ENCODE data around the gene TTC21B.
A peak's percentile ranks its signal among the peaks of the same experiment; 100 is the strongest.
"Not testable (repeated sequence)": the region's sequence is repeated elsewhere in the genome, so short reads cannot be mapped to it uniquely, and the experiment has no call there.

The TTC21B gene
- total RNA-seq: 55.5 to 58.4 reads per million in 2 donors

DNA sequence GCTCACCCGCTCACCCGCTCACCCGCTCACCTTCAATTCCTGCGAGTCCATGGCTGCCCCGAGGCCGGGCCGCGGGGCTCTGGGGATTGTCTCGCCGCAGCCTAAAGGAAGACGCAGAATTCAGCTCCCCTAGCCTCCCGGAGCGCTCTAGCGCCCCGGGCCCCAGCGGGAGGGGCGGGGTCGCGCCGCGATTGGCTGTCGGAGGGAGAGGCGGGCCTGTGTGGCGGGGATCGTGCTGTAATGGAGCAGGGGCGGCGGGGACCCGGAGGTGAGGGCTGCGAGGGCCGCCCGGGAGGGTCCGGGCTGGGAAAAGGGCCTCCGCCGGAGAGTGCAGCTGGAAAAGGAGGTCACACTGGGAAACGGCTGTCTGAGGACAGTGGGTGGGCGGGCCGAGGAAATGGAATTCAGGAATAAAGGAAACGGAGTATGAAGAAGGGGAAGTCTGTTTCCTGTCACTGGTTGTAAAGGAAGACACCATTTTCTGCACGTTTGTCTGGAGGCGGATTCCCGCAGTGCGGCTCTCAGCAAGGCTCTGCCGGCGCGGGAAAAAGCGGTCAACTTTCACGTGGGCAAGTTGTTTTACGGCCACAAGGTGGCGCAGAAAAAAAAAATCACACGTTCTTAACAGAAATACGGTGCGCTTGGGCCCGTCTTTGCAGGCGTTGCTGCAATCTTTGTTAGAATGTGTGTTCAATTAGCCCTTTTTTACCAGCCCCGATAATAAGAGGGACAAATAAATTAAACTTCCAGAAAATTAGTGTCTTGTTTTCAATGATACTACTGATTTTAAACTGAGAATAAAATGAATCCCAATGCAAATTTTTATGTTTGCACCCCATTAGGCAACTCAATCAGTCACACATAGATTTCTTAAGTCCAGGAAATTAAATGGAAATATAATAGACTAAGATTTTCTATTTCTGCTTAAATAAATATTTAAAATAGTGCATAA is at the start of gene TTC21B:
Gene TTC21B, minus strand, starts transcription at position 122 of the 952 bp plus-strand sequence. Its CDS starts 71 bp downstream, at position 51.
- DNase-seq: peak; percentile 90 to 95 (median 90)

DNA sequence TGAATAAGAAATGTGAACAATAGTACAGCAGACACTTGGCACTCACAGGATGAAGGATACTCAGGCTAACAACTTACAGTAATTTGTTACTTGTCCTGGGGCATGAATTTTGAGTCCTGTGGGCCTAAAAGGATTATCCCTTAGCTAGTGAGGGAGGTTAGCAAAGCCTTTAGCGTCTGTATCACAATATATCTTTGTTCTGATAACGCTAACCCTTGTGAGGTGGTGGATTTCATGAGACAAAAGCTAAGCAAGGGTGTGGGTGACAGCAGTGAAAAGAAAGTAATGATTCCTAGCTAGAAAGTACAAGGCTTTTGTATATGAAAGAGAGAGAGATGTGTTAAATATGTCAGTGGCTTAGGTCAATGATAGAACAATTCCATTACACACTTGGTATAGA is 46.8 kb upstream of the TTC21B start:
- no peak for DNase-seq

DNA sequence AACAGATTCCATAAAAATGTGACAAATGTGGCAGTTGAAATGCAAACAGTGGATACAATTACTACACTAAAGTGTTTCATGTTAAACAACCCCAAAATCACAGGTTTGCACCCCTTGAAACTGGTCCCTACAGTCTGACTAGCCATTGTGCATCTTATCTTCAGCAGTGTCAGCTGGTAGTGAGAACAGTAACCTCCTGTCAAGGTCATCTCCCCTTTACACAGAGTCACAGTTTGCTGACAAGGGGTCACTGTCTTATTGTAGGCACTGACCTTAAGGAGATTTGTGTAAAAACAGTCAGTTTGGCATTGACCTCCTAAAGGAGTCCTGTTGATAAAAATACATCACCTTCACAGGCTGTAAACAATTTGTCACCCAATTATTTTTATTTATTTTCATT is 37.3 kb upstream of the TTC21B start:
- no peak for DNase-seq

DNA sequence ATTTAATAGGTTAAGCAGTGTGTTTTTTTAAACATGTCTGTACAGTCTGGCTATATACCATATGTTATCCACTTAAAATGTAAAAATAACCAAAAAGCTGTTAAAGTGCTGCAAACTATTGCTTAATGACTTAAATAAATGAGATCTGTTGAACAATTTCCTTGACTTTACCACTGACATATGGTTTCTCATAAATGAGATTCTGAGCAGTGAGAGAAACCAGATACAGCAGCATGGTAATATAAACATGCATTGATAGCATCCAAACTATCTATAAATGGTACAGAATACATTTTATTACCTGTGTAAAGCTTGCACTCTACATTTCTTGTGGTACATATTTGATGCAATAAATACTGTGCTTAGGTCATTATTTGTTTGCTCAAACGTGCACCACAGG is 36.3 kb upstream of the TTC21B start:
- DNase-seq: no peak

DNA sequence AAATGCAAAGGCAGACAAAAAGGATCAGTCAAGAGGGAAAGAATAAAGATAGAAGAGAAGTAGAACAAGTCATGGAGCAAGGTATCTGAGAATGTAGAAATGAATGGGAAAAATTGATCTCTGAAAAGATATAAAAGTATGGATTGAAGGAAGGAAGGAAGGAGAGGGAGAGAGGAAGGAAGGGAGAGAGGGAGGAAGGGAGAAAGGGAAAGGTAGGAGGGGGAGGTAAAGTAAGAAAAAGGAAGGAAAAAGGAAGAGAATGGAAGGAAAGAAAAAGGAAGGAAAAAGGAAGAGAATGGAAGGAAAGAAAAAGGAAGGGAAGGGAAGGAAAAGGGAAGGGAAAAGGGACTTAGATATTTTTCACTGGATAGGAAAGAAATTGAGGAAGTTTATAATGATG is 31.5 kb upstream of the TTC21B start:
- no peak for DNase-seq

DNA sequence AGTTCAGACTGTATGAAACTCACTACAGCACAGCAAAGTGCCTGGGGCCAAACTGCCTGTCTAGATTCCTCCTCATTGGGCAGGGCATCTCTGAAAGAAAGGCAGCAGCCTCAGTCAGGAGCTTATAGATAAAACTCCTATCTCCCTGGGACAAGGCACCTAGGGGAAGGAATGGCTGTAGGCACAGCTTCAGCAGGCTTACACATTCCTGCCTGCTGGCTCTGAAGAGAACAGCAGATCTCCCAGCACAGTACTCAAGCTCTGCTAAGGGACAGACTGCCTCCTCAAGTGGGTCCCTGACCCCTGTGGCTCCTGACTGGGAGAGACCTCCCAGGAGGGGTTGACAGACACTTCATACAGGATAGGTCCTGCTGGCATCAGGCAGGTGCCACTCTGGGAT is 18.6 kb upstream of the TTC21B start:
- not testable (repeated sequence) for DNase-seq

DNA sequence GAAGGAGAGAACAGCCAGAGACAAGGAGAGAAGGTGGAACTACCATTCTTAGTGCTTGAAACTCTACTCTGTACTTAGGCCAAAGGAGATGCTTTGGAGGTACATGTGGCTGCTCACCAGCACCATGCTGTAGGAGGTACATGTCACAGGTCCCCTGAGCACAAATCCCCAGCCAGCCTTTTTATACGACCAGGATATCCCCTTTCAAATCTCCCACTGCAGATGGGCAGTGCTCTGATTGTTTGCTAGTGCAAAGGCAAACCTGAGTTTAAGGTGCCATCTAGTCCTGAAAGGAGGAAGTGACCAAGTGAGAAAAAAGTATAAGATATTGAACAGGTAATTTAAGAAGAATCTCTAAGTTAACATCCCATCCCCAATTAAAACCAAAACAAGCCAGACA is 17.1 kb upstream of the TTC21B start:
- DNase-seq: no peak

DNA sequence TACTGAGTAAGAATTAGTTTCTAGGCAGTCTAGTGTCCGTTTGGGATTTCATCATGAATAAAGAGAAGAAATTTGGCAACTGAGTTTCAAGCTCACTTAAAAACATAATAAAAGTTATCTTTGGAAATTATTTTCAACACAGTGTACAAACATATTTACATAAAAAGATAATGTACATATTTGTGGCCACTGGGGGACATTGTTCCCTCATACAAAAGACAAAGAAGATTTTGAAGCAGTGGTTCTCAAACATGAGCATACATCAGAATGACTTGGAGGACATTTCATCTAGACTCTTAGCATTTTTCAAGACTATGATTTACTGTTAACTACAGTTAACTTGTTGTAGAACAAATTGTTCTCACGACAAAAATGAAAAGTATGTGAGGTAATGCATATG is 15.7 kb upstream of the TTC21B start:
- no peak for DNase-seq

DNA sequence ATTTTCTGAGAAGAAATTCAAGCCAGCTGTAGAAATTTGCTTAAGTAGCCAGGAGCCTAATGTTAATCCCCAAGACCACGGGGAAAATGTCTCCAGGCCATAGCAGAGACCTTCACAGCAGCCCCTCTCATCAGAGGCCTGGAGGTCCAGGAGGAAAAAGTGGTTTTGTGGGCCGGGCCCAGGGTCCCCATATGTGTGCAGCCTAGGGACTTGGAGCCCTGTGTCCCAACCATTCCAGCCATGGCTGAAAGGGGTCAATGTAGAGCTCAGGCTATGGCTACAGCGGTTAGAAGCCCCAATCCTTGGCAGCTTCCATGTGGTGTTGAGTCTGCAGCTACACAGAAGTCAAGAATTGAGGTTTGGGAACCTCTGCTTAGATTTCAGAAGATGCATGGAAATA is 14.2 kb upstream of the TTC21B start:
- DNase-seq: no peak

DNA sequence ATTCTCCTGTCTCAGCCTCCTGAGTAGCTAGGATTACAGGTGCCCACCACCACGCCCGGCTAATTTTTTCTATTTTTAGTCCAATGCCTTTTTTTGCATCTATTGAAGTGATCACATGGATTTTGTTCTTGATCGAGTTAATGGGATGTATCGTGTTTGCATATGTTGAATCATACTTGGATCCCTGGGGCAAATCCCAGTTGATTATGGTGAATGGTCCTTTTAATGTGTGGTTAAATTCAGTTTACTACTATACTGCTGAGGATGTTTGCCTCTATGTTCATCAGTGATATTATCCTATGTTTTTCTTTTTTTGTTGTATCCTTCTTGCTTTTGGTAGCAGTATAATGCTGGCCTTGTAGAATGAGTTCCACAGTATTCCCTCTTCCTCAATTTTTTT is 8.2 kb upstream of the TTC21B start:
- no peak for DNase-seq

DNA sequence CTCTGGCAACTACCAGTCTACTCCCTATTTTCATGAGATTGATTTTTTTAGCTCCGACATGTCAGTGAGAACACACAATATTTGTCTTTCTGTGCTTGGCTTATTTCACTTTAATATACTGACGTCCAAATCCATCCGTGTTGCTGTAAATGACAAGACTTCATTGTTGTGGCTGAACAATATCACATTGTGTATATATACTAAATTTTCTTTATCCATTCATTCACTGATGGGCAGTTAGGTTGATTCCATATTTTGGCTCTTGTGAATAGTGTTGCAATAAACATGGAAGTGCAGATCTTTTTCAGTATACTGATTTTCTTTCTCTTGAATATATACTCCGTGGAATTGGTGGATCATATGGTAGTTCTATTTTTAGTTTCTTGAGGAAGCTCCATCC is 5.8 kb upstream of the TTC21B start:
- no peak for DNase-seq

DNA sequence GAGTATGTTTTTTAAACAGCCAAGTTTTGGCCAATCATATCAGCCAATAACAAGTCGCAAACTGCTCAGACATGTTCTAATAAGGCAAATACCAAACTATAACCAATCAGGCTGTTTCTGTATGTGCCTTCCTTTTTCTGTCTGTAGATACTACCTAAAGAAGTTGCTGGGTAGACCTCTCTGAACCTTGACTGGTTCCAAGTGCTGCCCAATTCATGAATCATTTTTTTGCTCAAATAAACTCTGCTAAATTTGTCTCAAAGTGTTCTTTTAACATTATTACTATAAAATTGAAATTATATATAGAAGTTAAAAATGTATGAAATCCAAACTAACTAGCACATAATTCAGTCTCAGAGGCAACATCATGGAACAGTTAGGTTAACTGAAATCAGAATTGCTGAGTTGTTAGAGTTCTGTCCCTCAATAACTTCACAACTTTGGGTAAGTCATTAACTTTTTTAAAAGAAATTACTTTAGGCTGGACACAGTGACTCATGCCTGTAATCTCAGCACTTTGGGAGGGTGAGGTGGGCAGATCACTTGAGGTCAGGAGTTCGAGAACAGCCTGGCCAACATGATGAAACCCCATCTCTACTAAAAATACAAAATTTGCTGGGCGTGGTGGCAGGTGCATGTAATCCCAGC is 4.9 kb upstream of the TTC21B start:
- no peak for DNase-seq

DNA sequence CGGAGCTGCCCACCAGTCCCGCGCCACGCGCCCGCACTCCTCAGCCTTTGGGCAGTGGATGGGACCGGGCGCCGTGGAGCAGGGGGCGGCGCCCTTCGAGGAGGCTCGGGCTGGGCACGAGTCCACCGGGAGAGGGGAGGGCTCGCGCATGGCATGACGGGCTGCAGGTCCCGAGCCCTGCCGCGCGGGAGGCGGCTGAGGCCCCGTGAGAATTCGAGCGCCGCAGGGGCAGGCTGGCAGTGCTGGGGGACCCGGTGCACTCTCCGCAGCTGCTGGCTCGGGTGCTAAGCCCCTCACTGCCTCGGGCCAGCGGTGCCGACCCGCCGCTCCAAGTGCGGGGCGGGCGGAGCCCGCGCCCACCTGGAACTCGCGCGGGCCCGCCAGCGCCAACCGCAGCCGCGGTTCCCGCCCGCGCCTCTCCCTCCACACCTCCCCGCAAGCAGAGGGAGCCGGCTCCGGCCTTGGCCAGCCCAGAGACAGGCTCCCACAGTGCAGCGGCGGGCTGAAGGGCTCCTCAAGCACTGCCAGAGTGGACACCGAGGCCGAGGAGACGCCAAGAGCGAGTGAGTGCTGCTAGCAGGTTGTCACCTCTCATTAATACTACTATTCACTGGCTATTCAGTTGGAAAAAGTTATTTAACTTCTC is 3.6 kb upstream of the TTC21B start:
- no peak for DNase-seq

DNA sequence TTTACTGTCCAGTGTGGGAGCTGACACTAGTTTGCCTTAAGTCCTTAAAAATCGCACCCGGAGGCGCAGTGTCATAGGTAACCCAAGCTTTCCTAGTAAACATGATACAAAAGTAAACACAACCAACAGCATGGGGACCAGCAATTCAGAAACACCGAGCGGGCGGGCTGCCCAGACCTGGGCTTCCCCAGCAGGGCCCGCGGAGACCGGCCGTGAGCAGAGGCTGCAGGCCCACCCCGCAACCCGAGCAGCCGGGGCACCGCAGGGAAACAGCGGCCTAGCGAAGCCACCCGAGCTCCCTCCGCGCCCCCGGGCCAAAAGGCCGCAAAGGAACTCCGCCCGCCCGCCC is 296 bp downstream of the TTC21B start:
- DNase-seq: no peak

DNA sequence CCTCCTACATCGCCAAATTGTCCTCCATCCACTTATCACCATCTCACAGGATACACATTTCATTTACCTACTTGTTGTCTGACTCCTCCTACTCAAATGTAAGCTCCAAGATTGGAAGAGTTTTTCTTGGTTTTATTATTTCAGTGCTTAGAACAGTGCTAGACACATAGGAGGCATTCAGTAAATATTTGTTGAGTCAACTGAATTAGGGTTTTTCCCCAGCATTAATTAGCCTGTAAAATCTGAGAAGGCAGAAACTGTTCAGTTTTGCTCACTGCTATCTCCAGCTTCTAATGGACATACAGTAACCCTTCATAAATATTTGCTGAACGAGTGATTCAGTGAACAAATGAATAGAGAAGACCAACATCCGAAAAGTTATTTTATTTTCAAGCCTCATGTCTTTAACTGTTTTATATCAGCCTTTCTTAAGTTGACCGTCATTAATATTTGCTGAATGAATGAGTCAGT is 800 bp downstream of the TTC21B start:
- no peak for DNase-seq

DNA sequence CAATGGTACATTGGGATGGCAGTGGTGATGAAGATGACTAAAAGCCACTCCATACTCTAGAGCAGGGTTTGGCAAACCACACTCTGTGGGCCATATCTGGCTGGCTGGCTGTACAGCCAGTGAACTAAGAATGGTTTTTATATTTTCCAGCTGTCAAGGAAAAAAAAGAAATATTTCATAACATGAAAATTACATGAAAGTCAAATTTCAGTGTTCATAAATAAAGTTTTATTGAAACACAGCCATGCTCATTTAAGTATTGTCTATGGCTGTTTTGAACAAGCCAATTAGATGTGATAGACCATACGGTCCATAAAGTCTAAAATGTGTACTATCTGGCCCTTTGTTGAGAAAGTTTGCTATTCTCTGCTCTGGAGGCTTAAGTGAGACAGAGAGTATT is 1.5 kb downstream of the TTC21B start:
- no peak for DNase-seq

DNA sequence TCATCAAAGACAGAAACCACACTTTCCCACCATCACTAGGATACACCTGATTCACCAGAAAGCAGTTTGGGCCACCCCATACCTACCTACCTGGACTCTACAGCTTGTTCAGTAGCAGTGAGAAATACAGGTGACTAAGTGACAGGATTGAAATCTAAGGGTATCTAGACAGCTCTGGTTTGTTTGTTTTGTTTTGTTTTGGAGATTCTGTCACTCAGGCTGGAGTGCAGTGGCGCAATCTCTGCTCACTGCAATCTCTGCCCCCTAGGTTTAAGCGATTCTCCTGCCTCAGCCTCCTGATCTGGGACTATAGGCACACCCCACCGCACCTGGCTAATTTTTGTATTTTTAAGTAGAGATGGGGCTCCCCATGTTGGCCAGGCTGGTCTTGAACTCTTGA is 3.1 kb downstream of the TTC21B start:
- DNase-seq: no peak

DNA sequence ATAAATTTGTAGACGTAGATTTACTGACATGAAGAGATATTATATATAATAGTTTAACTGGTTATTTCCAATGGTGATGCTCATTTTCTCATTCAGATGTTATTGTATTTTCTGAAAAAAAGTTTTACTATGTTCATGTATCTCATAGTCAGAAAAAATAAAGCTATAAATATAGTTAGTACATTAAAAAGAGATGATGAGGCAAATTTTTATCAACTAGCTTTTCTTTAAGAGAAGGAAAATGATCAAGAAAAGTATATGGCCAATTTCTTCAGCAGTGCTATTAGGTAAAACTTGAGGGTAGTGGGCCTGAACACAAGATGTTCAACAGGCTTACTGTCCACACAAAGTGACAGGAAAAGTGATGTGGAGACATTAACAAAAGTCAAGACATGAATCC is 11.7 kb downstream of the TTC21B start:
- DNase-seq: no peak

DNA sequence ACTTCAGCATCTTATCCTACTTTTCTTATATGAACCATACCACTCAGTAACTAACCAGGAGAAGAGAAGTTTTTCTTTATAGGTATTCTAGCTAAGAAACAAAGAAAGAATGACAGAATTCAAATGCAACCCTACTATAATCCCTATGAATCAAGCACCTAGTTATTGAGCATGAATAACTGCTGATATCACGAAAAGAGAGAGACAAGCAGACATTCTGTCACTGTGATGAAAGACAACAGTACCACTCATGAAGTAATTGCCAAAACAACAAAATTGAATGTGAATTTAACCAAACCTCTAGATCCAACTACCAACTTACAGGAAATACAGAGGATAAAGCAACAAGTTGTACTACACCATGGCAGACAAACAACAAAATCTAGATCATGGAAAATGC is 15.3 kb downstream of the TTC21B start:
- DNase-seq: no peak

DNA sequence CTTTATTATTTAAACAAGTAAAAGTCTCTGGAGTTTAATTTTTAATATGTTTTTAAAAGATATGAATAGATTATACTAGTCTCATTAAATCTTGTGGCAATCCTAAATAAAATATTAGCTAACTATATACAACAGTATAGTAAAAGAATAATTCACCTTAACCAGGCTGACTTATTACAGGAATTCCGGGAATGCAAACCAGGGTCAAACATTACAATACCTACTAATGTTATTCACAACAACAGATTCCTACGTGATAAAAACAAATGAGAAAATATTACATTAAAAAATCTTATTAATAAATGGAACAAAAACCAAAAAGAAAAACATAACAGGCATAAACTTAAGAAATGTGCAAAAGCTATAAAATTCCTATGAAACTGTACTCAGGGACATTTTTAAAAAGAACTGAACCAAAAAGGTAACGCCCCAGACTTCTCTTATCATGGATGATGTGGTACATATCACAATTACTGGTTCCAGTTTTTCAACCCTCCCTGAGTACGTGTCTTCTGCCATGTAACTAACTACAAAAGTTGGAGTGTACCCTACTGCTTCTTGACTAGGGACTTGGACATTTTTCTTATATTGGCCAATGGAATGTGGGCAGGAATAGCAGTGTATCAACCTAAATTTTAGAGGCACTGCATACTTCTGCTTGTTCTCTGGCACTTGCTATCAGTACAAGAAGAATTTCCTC is 20.2 kb downstream of the TTC21B start:
- no peak for DNase-seq

DNA sequence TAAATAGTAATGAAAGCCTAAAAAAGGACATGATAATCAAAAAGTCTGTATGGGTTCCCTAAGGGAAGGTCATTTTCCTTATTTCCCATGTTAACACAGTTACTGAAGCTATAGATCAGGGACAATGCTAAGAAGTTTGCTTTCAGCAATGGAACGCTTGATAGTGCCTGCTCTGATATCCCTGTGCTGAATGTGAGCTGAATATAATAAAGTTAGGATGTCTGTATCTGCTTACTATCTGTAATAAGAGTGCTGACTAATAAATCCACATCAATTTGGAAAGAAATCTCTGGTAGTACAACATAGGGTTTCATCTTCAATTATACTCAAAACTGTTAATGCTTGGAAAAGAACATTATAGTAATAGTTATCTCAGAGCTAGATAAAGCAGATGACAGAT is 25.8 kb downstream of the TTC21B start:
- DNase-seq: no peak

DNA sequence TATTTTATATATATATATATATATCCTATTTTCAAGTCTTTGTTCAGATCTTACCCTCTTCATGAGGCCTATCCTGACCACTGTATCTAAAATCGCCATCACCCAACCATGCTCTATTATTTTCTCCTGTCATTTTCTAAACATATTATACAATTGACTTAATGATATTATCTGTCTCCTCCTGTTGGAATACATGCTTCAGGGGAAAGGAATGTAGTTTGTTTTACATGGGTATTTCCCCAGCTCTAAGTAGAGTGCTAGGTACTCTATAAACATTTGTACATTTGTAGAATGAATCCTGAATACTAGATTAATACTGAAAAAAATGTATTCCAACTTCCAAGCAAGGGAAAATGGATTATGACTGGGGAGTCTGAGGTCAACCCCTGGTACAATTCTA is 26.2 kb downstream of the TTC21B start:
- DNase-seq: no peak

DNA sequence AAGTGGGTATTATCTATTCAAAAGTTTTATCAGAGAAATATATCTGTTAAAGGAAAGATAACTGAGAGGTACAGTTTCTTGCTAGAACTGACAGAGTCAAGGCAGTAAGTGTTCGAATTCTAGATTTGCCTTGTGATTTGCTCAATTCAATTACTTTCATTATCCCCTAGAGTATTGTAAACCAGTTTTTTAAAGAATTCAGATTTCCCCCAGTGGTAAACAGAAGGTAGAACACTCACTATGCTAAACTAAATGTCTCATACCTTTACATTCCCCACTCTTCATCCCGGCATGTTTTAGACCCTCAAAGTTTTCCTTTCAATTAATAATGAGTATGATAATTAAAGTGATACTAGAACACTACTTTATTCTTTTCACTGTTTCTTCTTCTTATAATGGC is 28.6 kb downstream of the TTC21B start:
- no peak for DNase-seq

All from T-helper 2 cell (primary cell).